SU-DHL-6 (cell line): Measurements from ENCODE around the gene DLX1.

Experiments used
- H2AFZ ChIP-seq: fragments of 200-600 bp; sonication (generic); 2 replicates; pipeline ENCODE4 v1.6.1; 2014; ENCODE audit warnings: low read depth, mild to moderate bottlenecking, moderate library complexity, mixed read lengths, antibody characterized with exemption, low read length; ENCODE audit not compliant: severe bottlenecking
- H3F3A ChIP-seq: fragments of 200-600 bp; shearing (Covaris generic); 2 replicates; pipeline ENCODE4 v1.6.0; 2016; ENCODE audit warnings: antibody characterized with exemption, mild to moderate bottlenecking; ENCODE audit not compliant: insufficient read depth
- H3K27ac ChIP-seq: fragments of 200-600 bp; sonication (generic); 2 replicates; pipeline ENCODE4 v1.5.1; 2016; ENCODE audit warnings: low read depth, mild to moderate bottlenecking, low read length, moderate library complexity, mixed read lengths
- H3K27me3 ChIP-seq: fragments of 200-600 bp; sonication (generic), shearing (Covaris generic); 2 replicates; pipeline ENCODE4 v1.6.0; 2014; ENCODE audit warnings: mild to moderate bottlenecking, low read length
- H3K36me3 ChIP-seq: fragments of 200-600 bp; sonication (generic); 2 replicates; pipeline ENCODE4 v1.6.1; 2014; ENCODE audit warnings: mild to moderate bottlenecking, low read length, mixed read lengths
- H3K4me2 ChIP-seq: fragments of 300-600, 200-600 bp; shearing (Covaris generic), sonication (generic); 2 replicates; pipeline ENCODE4 v1.6.0; 2014; ENCODE audit warnings: low read length, low read depth, mild to moderate bottlenecking; ENCODE audit not compliant: poor library complexity, severe bottlenecking
- H3K4me3 ChIP-seq: fragments of 200-600 bp; sonication (generic); 2 replicates; pipeline ENCODE4 v1.5.1; 2014; ENCODE audit warnings: antibody characterized with exemption, low read length, mild to moderate bottlenecking, mixed read lengths; ENCODE audit not compliant: insufficient read depth, poor library complexity, severe bottlenecking
- H3K79me2 ChIP-seq: fragments of 200-600 bp; sonication (generic); 2 replicates; pipeline ENCODE4 v1.6.1; 2014; ENCODE audit warnings: mild to moderate bottlenecking, low read length, moderate library complexity; ENCODE audit not compliant: insufficient read depth
- H3K9ac ChIP-seq: fragments of 200-600 bp; sonication (generic); 2 replicates; pipeline ENCODE4 v1.7.0; 2014; ENCODE audit warnings: mild to moderate bottlenecking, low read length
- H3K9me2 ChIP-seq: fragments of 200-600 bp; sonication (generic); replicated peaks from 2 replicates; pipeline ENCODE4 v1.6.1; 2014; ENCODE audit warnings: low read length; ENCODE audit not compliant: insufficient read depth
- H3K9me3 ChIP-seq: fragments of 200-600 bp; sonication (generic); 2 replicates; pipeline ENCODE4 v1.6.1; 2014; ENCODE audit warnings: low read length, mixed read lengths; ENCODE audit not compliant: insufficient read depth
- H4K20me1 ChIP-seq: fragments of 200-600 bp; sonication (generic); 2 replicates; pipeline ENCODE4 v1.6.1; 2014; ENCODE audit warnings: low read depth, mild to moderate bottlenecking, antibody characterized with exemption, low read length, moderate library complexity, mixed read lengths
- CTCF ChIP-seq: fragments of 200-600 bp; sonication (generic); IDR thresholded peaks from one replicate; pipeline ENCODE4 v1.5.1; 2017; ENCODE audit warnings: antibody characterized with exemption, mild to moderate bottlenecking, low read length, moderate library complexity; ENCODE audit not compliant: insufficient read depth, poor library complexity, severe bottlenecking
- EZH2phosphoT487 ChIP-seq: fragments of 200-600 bp; sonication (generic), shearing (Covaris generic); conservative IDR thresholded peaks from 2 replicates; pipeline ENCODE4 v1.6.1; 2018; ENCODE audit warnings: mild to moderate bottlenecking, antibody characterized with exemption, low read length, moderate library complexity, mixed read lengths

Gene DLX1

DNA sequence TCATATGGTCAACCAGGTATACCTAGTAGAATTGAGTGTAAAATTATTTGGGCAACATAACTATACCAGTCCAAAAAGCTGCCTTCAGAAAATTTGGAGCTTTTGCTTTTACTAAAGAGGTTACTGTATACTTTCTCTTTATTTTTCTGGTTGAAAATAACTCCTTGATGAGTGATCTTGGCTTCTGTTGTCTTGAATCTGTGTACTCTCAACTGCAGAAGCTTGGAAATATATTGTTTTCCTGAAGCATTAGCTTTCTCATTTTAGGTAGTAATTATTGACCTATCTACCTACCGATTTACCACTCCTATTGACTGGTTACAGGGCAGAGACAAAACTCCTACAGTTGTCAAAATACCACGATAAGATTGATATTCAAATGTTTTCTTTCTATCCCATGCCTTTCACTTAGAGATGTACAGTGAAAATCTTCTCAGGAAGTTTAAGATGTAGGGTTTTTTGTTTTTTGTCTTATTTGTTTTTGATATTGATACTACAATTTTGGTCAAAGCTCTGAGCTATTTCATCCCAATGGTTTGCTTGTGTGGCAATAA is 35.7 kb upstream of the DLX1 start:
- Histone ChIP-seq H4K20me1 (no peaks in the 10 kb centered on the region), H2AFZ (no peak overlapping the region), H3K9me3 (no peaks in the 10 kb centered on the region), H3K36me3 (no peaks in the 10 kb centered on the region), H3K9ac (no peak overlapping the region), H3K4me2 (no peak overlapping the region), H3K27ac (no peak overlapping the region), H3F3A (no peaks in the 10 kb centered on the region), H3K4me3 (no peak overlapping the region), H3K27me3 (no peaks in the 10 kb centered on the region), H3K9me2 (no peaks in the 10 kb centered on the region), H3K79me2 (no peaks in the 10 kb centered on the region)
- TF ChIP-seq CTCF (no peak), EZH2phosphoT487 (no peak)

DNA sequence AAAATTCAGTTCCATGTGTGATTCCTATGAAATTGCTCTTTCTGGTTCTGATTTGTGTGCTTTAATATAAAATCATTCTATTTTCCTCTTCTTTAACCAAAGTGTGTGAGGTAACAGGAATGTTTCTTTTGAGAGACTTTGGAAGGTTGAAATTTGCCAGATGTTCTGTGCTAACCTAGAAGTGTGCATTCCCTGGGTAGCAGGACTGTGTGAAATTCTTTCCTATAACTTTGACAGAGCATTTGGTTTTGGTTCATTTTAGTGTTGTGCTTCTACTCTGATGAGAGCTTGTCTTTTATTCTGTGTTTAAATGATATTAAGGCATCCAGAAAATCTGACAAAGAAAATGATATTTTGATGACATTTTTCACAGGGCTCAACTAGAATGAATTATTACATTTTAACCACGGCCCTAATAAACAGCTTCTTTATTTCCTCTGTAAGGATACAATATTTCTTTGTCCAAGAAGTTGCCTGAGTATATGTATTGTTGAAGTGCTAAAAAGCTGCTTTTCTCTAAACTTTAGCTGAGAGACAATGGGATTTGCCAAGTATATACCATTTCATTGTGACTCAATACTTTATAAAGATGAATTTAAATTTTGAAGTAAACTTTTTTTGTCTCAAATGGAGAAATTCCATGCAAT is 34.7 kb upstream of the DLX1 start:
- H3K4me3 ChIP-seq: no peak overlapping the region
- no peaks in the 10 kb centered on the region for H3K79me2 ChIP-seq
- no peaks in the 10 kb centered on the region for H3K9me2 ChIP-seq
- H3K4me2 ChIP-seq: no peak overlapping the region
- H3K9ac ChIP-seq: no peak overlapping the region
- TF ChIP-seq EZH2phosphoT487 (no peak), CTCF (no peak)
- no peak overlapping the region for H3K27ac ChIP-seq
- H4K20me1 ChIP-seq: no peaks in the 10 kb centered on the region
- H2AFZ ChIP-seq: no peak overlapping the region
- no peaks in the 10 kb centered on the region for H3F3A ChIP-seq
- no peaks in the 10 kb centered on the region for H3K27me3 ChIP-seq
- no peaks in the 10 kb centered on the region for H3K36me3 ChIP-seq
- no peaks in the 10 kb centered on the region for H3K9me3 ChIP-seq

GRCh38 chr2:172052000-172052983 is 33.0 kb upstream of the DLX1 start:
- Histone ChIP-seq H3K9me2 (no peaks in the 10 kb centered on the region), H3K4me2 (no peak overlapping the region), H3K27ac (no peak overlapping the region), H3K9me3 (no peaks in the 10 kb centered on the region), H2AFZ (no peak overlapping the region), H4K20me1 (no peaks in the 10 kb centered on the region), H3F3A (no peaks in the 10 kb centered on the region), H3K9ac (no peak overlapping the region), H3K4me3 (no peak overlapping the region), H3K79me2 (no peaks in the 10 kb centered on the region), H3K27me3 (no peaks in the 10 kb centered on the region), H3K36me3 (no peaks in the 10 kb centered on the region)
- TF ChIP-seq CTCF: no peak
- TF ChIP-seq EZH2phosphoT487: no peak
